K562 (cell line): ENCODE measurements around the gene TSPOAP1. TPM values are rescaled to one million over a fixed set of nuclear protein-coding genes. Genes with fewer than 3 reads are reported as not detected.
A peak's percentile ranks its signal among the peaks of the same experiment; 100 is the strongest.

Experiments
- BRD9 ChIP-seq: fragments of 450-650 bp; IDR thresholded peaks from 2 replicates; pipeline ENCODE4 v1.6.1; 2018; ENCODE audit warnings: low read depth; ENCODE audit not compliant: partially characterized antibody
- CBX1 ChIP-seq: sonication (generic); IDR thresholded peaks from 2 replicates; pipeline ENCODE4 v1.6.1; 2016; ENCODE audit warnings: antibody characterized with exemption, low read depth, mild to moderate bottlenecking
- CHCHD3 ChIP-seq: fragments of 250-450 bp; sonication (Bioruptor Pico); IDR thresholded peaks from 2 replicates; pipeline ENCODE4 v2.1.2; 2022; ENCODE audit warnings: mild to moderate bottlenecking
- EWSR1 ChIP-seq: fragments of 450-650 bp; IDR thresholded peaks from 2 replicates; pipeline ENCODE4 v1.6.1; 2018; ENCODE audit warnings: borderline replicate concordance, mild to moderate bottlenecking, low read depth, moderate library complexity; ENCODE audit not compliant: partially characterized antibody
- HDAC2 ChIP-seq: fragments of 450-650 bp; IDR thresholded peaks from 2 replicates; pipeline ENCODE4 v1.6.1; 2016; ENCODE audit warnings: mild to moderate bottlenecking
- HDAC6 ChIP-seq: IDR thresholded peaks from 2 replicates; pipeline ENCODE4 v1.6.1; 2012; ENCODE audit warnings: low read depth, mild to moderate bottlenecking, control low read depth, inconsistent platforms, low read length, moderate library complexity
- NCOA6 ChIP-seq: fragments of 450-650 bp; IDR thresholded peaks from 2 replicates; pipeline ENCODE4 v1.6.1; 2017; ENCODE audit warnings: mild to moderate bottlenecking
- RBBP5 ChIP-seq: fragments of 200-600 bp; sonication (generic); IDR thresholded peaks from 2 replicates; pipeline ENCODE4 v1.6.1; 2012; ENCODE audit warnings: borderline replicate concordance, mild to moderate bottlenecking, low read length, control low read depth, inconsistent platforms; ENCODE audit not compliant: insufficient read depth, poor library complexity, severe bottlenecking
- ZFP30 ChIP-seq: fragments of 250-450 bp; sonication (Bioruptor Pico); IDR thresholded peaks from 2 replicates; pipeline ENCODE4 v1.8.0; 2022; ENCODE audit warnings: moderate library complexity, mild to moderate bottlenecking, inconsistent platforms, borderline replicate concordance
- ZNF174 ChIP-seq: fragments of 250-450 bp; sonication (Bioruptor Pico); IDR thresholded peaks from 2 replicates; pipeline ENCODE4 v1.4.0; 2020; ENCODE audit warnings: mild to moderate bottlenecking
- ZNF407 ChIP-seq: fragments of 450-650 bp; IDR thresholded peaks from 2 replicates; pipeline ENCODE4 v1.6.1; 2016; ENCODE audit warnings: low read depth
- ZNF57 ChIP-seq: fragments of 450-650 bp; formaldehyde crosslinking; IDR thresholded peaks from 2 replicates; pipeline ENCODE4 v1.4.0; 2020; ENCODE audit warnings: mild to moderate bottlenecking, moderate library complexity
- polyA plus RNA-seq, 8 experiments: library from polyadenylated mRNA; depleted of rRNA in 4 of 8; stranded (reverse) in 5 of 8; unstranded in 3 of 8; fragments of >200 nt; fragmentation: Nextera tagmentation in 2 of 8; fragmentation: Illumina TruSeq in 1 of 8; extraction: Ambion mirVana in 2 of 8; extraction: Trizol in 1 of 8; gene quantifications; 2 replicates each; pipeline versions ENCODE4 v1.2.1 to v1.2.3, GENCODE V29; 2011 to 2014; ENCODE audit warnings: inconsistent platforms in 1 of 8, missing spikeins in 1 of 8
- total RNA-seq, 7 experiments: library from RNA; depleted of rRNA in 6 of 7; stranded (reverse); fragments of >200 nt in 6 of 7; fragmentation: Illumina TruSeq in 2 of 7; extraction: Trizol in 2 of 7; gene quantifications; 2 replicates each; pipeline versions ENCODE4 v1.2.1 to v1.2.3, GENCODE V29; 2011 to 2021; ENCODE audit warnings: low replicate concordance in 1 of 7
- TF ChIP-seq, protein P1 (sequence below), 2 experiments: IDR thresholded peaks; 2 replicates each; pipeline ENCODE4 v1.6.1; 2011; ENCODE audit warnings: borderline replicate concordance in 1 of 2, control low read depth in 1 of 2, low read depth in 1 of 2, low read length in 1 of 2, mild to moderate bottlenecking in 1 of 2, mixed read lengths in 1 of 2, moderate library complexity in 1 of 2; ENCODE audit not compliant: insufficient read depth in 1 of 2, insufficient read length in 1 of 2, poor library complexity in 1 of 2, severe bottlenecking in 1 of 2; ENCODE audit errors: extremely low read depth in 1 of 2
- TF ChIP-seq, protein P2 (sequence below): conservative IDR thresholded peaks from 2 replicates; pipeline ENCODE4 v1.6.1; 2011; ENCODE audit warnings: low read depth, mild to moderate bottlenecking, low read length; ENCODE audit not compliant: control insufficient read depth

TSPOAP1 gene
- total and polyA plus RNA-seq, 9 of the 15 experiments (the other 6 are each of a cell fraction or from before 2014, with no cell fraction given): 0.87 to 3.9 (median 1.8) TPM; not detected in 2

DNA sequence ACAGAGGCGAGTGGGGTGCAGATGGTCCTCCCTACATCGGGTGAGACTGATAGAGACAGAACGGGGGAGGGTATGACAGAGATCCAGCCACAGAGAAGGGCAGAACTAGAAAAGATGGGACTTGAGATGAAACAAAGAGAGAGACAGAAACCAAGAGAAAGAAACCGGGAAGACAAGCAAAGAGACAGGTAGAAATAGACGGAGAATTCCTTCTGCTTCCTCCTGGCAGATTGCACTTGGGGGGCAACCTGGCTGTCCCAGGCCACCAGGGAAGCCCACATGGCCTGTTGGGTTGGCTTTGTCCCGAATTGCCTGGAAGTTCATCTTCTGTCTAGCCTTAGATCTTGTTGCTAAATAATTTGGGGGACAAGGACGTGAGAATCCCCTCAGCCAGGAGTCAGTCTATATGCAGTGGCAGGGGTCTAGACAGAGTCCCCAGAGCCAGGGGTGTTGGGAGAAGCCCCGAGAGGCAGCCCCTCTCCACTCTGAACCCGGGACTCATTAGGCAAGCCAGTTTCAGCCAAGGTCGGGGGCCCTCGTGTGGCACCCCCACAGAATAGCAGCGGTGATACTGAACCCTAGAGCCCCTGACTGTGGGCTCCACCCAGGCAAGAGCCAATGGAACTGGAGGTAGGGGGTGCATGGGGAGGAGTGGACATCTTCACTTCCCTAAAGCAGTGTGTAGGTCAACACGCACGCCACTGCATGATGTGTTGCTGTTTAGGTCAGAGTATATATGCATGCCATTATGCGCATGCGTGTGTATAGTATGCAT, 627 bp upstream of the TSPOAP1 start (continued):
- TF ChIP-seq BRD9: no peak
- TF ChIP-seq NCOA6: no peak
- TF ChIP-seq, protein P1, sequence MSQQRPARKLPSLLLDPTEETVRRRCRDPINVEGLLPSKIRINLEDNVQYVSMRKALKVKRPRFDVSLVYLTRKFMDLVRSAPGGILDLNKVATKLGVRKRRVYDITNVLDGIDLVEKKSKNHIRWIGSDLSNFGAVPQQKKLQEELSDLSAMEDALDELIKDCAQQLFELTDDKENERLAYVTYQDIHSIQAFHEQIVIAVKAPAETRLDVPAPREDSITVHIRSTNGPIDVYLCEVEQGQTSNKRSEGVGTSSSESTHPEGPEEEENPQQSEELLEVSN (IDR thresholded peaks at IDR 0.05; ENCODE audit: borderline replicate concordance in 1 of 2, extremely low read depth in 1 of 2, insufficient read depth in 1 of 2, insufficient read length in 1 of 2, low read depth in 1 of 2, low read length in 1 of 2, poor library complexity in 1 of 2, severe bottlenecking in 1 of 2): peak in 1 of 2 experiments; percentile 25
- TF ChIP-seq, protein P2, sequence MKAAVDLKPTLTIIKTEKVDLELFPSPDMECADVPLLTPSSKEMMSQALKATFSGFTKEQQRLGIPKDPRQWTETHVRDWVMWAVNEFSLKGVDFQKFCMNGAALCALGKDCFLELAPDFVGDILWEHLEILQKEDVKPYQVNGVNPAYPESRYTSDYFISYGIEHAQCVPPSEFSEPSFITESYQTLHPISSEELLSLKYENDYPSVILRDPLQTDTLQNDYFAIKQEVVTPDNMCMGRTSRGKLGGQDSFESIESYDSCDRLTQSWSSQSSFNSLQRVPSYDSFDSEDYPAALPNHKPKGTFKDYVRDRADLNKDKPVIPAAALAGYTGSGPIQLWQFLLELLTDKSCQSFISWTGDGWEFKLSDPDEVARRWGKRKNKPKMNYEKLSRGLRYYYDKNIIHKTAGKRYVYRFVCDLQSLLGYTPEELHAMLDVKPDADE: peak; percentile 73; the same call in 1 of the 2 replicates
- no peak for TF ChIP-seq ZNF407
- peak; percentile 89 for TF ChIP-seq EWSR1
- TF ChIP-seq HDAC6: peak; percentile 5; the same call in 1 of the 2 replicates
- no peak for TF ChIP-seq ZFP30 (CRISPR knock-in tag)
- no peak for TF ChIP-seq RBBP5
- no peak for TF ChIP-seq ZNF174
- no peak for TF ChIP-seq ZNF57 (CRISPR knock-in tag)
- peak; percentile 97 for TF ChIP-seq CBX1
- TF ChIP-seq HDAC2: no peak
- TF ChIP-seq CHCHD3: no peak
